ENCODE results near the gene SNRPD2.

Gene SNRPD2

DNA sequence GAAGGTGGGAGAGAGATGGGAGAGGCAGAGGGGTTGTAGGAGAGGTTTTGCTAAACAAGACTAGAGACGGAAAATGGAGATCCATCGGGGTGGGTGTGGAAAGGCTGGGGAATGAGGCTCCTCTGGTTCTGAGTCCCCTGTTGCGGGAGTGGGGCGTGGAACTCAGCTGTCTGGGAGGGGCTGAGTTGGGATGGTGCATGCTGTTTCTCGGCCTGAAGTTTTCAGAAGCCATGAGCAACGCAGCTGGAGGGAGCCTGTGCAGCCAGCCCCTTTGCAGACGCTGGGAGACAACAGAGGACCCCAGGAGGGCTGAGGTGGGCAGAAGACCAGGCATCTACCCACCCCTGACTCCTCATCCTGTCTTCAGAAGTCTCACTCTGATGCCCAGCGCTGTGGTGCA is 31.1 kb downstream of the SNRPD2 start (continued):
- TF ChIP-seq TOX (CRISPR knock-in tag; IDR thresholded peaks at IDR 0.05; ENCODE audit: borderline replicate concordance) (no peak), CSDC2 (CRISPR knock-in tag; IDR thresholded peaks at IDR 0.05) (no peak), PPARA (CRISPR knock-in tag; IDR thresholded peaks at IDR 0.05; ENCODE audit: borderline replicate concordance) (no peak)

DNA sequence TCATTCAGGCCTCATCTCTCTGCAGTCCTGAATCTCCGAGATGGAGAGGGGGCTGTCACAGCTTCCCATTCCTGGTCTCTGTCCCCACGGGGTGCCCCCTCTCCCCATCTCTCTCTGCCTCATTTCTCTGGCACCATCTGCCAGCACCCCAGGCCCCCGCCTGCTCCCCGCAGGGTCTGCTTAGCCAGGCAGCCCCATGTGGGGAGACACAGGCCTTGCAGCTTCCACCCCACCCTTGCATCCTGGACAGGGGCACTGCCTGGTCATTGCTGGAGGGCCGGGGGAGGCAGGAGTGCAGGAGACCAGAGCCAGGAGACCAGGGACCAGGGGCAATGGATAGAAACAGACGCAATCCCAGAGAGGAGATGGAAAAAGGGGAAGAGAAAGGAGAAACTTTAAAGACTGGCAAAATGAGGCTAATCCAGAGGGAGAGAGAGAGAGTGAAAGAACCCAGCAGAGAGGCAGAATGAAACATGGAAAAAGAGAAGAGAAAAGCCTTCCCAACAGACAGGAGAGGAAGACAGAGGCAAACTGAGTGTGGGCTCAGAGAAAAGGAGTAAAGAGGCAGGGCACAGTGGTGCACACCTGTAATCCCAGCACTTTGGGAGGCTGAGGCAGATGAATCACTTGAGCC is 32.5 kb downstream of the SNRPD2 start:
- ATAC-seq: peak; percentile 27; the same call in 2 of the 3 replicates
- TF ChIP-seq, protein P1, sequence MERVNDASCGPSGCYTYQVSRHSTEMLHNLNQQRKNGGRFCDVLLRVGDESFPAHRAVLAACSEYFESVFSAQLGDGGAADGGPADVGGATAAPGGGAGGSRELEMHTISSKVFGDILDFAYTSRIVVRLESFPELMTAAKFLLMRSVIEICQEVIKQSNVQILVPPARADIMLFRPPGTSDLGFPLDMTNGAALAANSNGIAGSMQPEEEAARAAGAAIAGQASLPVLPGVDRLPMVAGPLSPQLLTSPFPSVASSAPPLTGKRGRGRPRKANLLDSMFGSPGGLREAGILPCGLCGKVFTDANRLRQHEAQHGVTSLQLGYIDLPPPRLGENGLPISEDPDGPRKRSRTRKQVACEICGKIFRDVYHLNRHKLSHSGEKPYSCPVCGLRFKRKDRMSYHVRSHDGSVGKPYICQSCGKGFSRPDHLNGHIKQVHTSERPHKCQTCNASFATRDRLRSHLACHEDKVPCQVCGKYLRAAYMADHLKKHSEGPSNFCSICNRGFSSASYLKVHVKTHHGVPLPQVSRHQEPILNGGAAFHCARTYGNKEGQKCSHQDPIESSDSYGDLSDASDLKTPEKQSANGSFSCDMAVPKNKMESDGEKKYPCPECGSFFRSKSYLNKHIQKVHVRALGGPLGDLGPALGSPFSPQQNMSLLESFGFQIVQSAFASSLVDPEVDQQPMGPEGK (CRISPR knock-in tag; IDR thresholded peaks at IDR 0.05; ENCODE audit: borderline replicate concordance): no peak
- TF ChIP-seq SNAI2 (CRISPR knock-in tag; IDR thresholded peaks at IDR 0.05) (no peak), CSDC2 (CRISPR knock-in tag; IDR thresholded peaks at IDR 0.05) (no peak), OSR1 (CRISPR knock-in tag; IDR thresholded peaks at IDR 0.05) (no peak), TOX (CRISPR knock-in tag; IDR thresholded peaks at IDR 0.05; ENCODE audit: borderline replicate concordance) (no peak), GLIS3 (CRISPR knock-in tag; IDR thresholded peaks at IDR 0.05) (no peak), TCF4 (CRISPR knock-in tag; IDR thresholded peaks at IDR 0.05; ENCODE audit: borderline replicate concordance) (no peak), ZNF565 (CRISPR knock-in tag; conservative IDR thresholded peaks at IDR 0.05; ENCODE audit: low read depth) (no peak), ZNF8 (CRISPR knock-in tag; IDR thresholded peaks at IDR 0.05) (no peak)
- TF ChIP-seq, protein P2, sequence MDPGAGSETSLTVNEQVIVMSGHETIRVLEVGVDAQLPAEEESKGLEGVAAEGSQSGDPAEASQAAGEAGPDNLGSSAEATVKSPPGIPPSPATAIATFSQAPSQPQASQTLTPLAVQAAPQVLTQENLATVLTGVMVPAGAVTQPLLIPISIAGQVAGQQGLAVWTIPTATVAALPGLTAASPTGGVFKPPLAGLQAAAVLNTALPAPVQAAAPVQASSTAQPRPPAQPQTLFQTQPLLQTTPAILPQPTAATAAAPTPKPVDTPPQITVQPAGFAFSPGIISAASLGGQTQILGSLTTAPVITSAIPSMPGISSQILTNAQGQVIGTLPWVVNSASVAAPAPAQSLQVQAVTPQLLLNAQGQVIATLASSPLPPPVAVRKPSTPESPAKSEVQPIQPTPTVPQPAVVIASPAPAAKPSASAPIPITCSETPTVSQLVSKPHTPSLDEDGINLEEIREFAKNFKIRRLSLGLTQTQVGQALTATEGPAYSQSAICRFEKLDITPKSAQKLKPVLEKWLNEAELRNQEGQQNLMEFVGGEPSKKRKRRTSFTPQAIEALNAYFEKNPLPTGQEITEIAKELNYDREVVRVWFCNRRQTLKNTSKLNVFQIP (CRISPR knock-in tag; IDR thresholded peaks at IDR 0.05; ENCODE audit: borderline replicate concordance, low read depth): no peak

DNA sequence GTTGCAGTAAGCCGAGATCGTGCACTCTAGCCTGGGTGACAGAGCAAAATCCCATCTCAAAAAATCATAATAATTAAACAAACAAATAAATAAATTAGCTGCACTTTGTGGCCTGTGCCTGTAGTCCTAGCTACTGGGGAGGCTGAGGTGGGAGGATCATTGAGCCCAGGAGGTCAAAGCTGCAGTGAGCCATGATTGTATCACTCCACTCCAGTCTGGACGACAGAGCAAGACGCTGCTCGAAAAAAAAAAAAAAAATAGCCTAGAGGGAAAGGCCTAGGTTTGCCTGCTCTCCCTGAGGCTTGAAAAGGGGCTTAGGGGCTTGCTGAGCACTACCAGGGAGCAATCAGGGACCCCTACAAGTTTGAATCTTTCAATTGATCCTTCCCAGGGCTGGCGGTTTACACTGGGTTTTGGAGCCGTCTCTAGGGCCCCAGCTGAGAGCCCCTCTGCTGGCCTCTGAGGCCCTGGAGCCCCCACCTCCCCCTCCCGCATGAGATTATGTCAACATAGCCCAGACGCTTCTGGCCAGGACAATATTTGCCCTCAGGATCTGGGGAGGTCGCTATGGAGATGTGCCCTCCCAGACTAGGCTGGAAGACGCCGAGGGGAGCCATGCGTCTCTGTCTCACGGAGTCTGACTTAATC is 34.1 kb downstream of the SNRPD2 start:
- ATAC-seq: no peak
- no peak for TF ChIP-seq ZNF70 (CRISPR knock-in tag; IDR thresholded peaks at IDR 0.05)
- TF ChIP-seq ZC3H10 (CRISPR knock-in tag; IDR thresholded peaks at IDR 0.05): no peak
- TF ChIP-seq GLIS3 (CRISPR knock-in tag; IDR thresholded peaks at IDR 0.05): no peak
- TF ChIP-seq, protein P2 (CRISPR knock-in tag; IDR thresholded peaks at IDR 0.05; ENCODE audit: borderline replicate concordance, low read depth): no peak

DNA sequence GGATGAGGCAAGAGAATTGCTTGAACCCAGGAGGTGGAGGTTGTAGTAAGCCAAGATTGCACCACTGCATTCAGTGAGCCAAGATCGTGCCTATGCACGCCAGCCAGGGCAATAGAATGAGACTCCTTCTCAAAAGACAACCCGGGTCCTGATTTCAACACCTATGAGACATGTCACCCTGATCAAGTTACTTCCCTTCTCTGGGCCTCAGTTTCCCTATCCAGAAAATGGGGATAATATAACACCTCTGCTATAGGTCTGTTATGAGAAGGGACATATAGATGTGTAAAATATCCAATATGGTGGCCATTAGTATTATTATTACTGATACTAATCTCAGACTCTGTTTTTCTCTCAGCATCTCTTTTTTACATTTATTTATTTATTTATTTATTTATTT is 36.7 kb downstream of the SNRPD2 start:
- no peak for ATAC-seq
- TF ChIP-seq ZFP30 (CRISPR knock-in tag; IDR thresholded peaks at IDR 0.05): no peak
- TF ChIP-seq PPARA (CRISPR knock-in tag; IDR thresholded peaks at IDR 0.05; ENCODE audit: borderline replicate concordance): no peak
- no peak for TF ChIP-seq ZFP3 (CRISPR knock-in tag; IDR thresholded peaks at IDR 0.05)
- no peak for TF ChIP-seq ISL1 (CRISPR knock-in tag; IDR thresholded peaks at IDR 0.05)
- TF ChIP-seq, protein P1 (CRISPR knock-in tag; IDR thresholded peaks at IDR 0.05; ENCODE audit: borderline replicate concordance): no peak
- no peak for TF ChIP-seq ESRRG (CRISPR knock-in tag; IDR thresholded peaks at IDR 0.05)
- TF ChIP-seq OSR1 (CRISPR knock-in tag; IDR thresholded peaks at IDR 0.05): no peak
- no peak for TF ChIP-seq ZNF70 (CRISPR knock-in tag; IDR thresholded peaks at IDR 0.05)
- no peak for TF ChIP-seq GLIS3 (CRISPR knock-in tag; IDR thresholded peaks at IDR 0.05)
- no peak for TF ChIP-seq TOX (CRISPR knock-in tag; IDR thresholded peaks at IDR 0.05; ENCODE audit: borderline replicate concordance)
- TF ChIP-seq SNAI2 (CRISPR knock-in tag; IDR thresholded peaks at IDR 0.05): no peak
- TF ChIP-seq, protein P3, sequence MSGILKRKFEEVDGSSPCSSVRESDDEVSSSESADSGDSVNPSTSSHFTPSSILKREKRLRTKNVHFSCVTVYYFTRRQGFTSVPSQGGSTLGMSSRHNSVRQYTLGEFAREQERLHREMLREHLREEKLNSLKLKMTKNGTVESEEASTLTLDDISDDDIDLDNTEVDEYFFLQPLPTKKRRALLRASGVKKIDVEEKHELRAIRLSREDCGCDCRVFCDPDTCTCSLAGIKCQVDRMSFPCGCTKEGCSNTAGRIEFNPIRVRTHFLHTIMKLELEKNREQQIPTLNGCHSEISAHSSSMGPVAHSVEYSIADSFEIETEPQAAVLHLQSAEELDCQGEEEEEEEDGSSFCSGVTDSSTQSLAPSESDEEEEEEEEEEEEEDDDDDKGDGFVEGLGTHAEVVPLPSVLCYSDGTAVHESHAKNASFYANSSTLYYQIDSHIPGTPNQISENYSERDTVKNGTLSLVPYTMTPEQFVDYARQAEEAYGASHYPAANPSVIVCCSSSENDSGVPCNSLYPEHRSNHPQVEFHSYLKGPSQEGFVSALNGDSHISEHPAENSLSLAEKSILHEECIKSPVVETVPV (CRISPR knock-in tag; IDR thresholded peaks at IDR 0.05): no peak
- TF ChIP-seq, protein P4, sequence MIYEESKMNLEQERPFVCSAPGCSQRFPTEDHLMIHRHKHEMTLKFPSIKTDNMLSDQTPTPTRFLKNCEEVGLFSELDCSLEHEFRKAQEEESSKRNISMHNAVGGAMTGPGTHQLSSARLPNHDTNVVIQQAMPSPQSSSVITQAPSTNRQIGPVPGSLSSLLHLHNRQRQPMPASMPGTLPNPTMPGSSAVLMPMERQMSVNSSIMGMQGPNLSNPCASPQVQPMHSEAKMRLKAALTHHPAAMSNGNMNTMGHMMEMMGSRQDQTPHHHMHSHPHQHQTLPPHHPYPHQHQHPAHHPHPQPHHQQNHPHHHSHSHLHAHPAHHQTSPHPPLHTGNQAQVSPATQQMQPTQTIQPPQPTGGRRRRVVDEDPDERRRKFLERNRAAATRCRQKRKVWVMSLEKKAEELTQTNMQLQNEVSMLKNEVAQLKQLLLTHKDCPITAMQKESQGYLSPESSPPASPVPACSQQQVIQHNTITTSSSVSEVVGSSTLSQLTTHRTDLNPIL (CRISPR knock-in tag; IDR thresholded peaks at IDR 0.05; ENCODE audit: low read depth): no peak
- TF ChIP-seq ZC3H10 (CRISPR knock-in tag; IDR thresholded peaks at IDR 0.05): no peak
- TF ChIP-seq, protein P2 (CRISPR knock-in tag; IDR thresholded peaks at IDR 0.05; ENCODE audit: borderline replicate concordance, low read depth): no peak
- no peak for TF ChIP-seq CSDC2 (CRISPR knock-in tag; IDR thresholded peaks at IDR 0.05)
- no peak for TF ChIP-seq TCF4 (CRISPR knock-in tag; IDR thresholded peaks at IDR 0.05; ENCODE audit: borderline replicate concordance)
- no peak for TF ChIP-seq ZNF565 (CRISPR knock-in tag; conservative IDR thresholded peaks at IDR 0.05; ENCODE audit: low read depth)
